PC-9 (cell line): Measurements from ENCODE around the gene BMP2K.

Experiments used
- EZH2 ChIP-seq: fragments of 200-600 bp; sonication (generic); IDR thresholded peaks from 2 replicates; pipeline ENCODE4 v1.8.0; 2017; ENCODE audit warnings: antibody characterized with exemption, low read depth
- TF ChIP-seq, protein P1 (sequence below): fragments of 200-600 bp; sonication (generic); conservative IDR thresholded peaks from 2 replicates; pipeline ENCODE4 v1.6.1; 2017; ENCODE audit warnings: mixed run types, antibody characterized with exemption, mild to moderate bottlenecking, moderate library complexity

DNA sequence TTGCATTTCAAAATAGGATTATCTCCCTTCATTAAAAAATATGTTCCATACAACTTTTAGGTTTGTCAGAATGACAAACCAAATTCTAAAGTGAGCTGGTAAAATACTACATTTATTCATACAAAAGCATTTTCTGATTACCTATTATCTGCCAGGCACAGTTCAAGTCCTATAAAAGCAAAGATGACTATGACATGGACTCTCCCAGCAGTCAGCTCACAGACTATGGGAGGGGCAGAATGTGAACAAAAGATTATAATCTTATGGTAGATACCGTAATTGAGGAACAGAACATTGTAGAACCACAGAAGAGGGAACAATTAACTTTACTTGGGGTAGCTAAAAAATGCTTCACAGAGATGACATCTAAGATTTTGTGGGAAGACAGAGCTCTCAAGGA lies 150.7 kb downstream of the BMP2K start:
- TF ChIP-seq, protein P1, sequence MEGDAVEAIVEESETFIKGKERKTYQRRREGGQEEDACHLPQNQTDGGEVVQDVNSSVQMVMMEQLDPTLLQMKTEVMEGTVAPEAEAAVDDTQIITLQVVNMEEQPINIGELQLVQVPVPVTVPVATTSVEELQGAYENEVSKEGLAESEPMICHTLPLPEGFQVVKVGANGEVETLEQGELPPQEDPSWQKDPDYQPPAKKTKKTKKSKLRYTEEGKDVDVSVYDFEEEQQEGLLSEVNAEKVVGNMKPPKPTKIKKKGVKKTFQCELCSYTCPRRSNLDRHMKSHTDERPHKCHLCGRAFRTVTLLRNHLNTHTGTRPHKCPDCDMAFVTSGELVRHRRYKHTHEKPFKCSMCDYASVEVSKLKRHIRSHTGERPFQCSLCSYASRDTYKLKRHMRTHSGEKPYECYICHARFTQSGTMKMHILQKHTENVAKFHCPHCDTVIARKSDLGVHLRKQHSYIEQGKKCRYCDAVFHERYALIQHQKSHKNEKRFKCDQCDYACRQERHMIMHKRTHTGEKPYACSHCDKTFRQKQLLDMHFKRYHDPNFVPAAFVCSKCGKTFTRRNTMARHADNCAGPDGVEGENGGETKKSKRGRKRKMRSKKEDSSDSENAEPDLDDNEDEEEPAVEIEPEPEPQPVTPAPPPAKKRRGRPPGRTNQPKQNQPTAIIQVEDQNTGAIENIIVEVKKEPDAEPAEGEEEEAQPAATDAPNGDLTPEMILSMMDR, result no peak
- TF ChIP-seq EZH2, result no peak
